Central memory CD8-positive, alpha-beta T cell (primary cell): Measurements from ENCODE around the gene MPC1.
"Not testable (repeated sequence)": the region's sequence is repeated elsewhere in the genome, so short reads cannot be mapped to it uniquely, and the experiment has no call there.

Experiments used
- ATAC-seq: fragments of 150-1000 bp; cut with Tn5 transposase; replicated peaks from 2 replicates; pipeline ENCODE4 v1.10.0; 2022; ENCODE audit warnings: mild to moderate bottlenecking, moderate FRiP score, moderate number of reproducible peaks; ENCODE audit not compliant: poor library complexity, severe bottlenecking; ENCODE audit errors: extremely low read depth
- DNase-seq, 2 donors: peaks; one replicate each; pipeline ENCODE4 v3.0.0; 2021; ENCODE audit warnings: low spot score in 2 of 2
- H3K27ac Mint-ChIP-seq: one replicate; pipeline ENCODE4 v1.8.0; 2022; ENCODE audit warnings: low read depth, mild to moderate bottlenecking, moderate library complexity, mixed read lengths
- H3K27me3 Mint-ChIP-seq: one replicate; pipeline ENCODE4 v1.8.0; 2022; ENCODE audit warnings: mixed read lengths
- H3K36me3 Mint-ChIP-seq: one replicate; pipeline ENCODE4 v1.8.0; 2022; ENCODE audit warnings: mild to moderate bottlenecking, moderate library complexity, mixed read lengths; ENCODE audit not compliant: insufficient read depth
- H3K4me1 Mint-ChIP-seq: one replicate; pipeline ENCODE4 v1.8.0; 2022; ENCODE audit warnings: mixed read lengths
- H3K4me3 Mint-ChIP-seq: one replicate; pipeline ENCODE4 v1.8.0; 2022; ENCODE audit warnings: mild to moderate bottlenecking, moderate library complexity, mixed read lengths
- H3K9me3 Mint-ChIP-seq: one replicate; pipeline ENCODE4 v1.8.0; 2022; ENCODE audit warnings: mixed read lengths

MPC1 gene

DNA sequence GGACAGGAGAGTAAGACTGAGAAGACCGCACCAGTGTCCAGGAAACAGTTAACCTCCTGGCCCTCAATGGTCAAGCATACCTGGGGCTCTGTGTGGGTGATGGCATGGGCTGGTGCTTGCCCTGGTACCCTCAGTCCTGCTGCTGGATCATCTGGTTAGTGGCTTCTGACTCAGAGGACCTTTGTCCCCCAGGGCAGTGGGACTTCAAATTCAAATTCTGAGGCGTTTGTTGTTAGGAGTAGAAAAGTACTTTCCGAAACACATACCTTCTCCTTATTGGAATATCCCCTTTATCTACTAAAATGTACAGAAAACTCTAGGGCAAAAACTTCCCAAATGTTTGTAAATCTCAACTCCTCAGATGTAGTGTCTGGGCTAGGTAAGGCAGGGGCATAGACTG is 36.3 kb downstream of the MPC1 start:
- no peaks in the 10 kb centered on the region for H3K9me3 Mint-ChIP-seq
- DNase-seq, result no peak
- peaks cover 6% of the 10 kb centered on the region for H3K4me1 Mint-ChIP-seq
- no peaks in the 10 kb centered on the region for H3K36me3 Mint-ChIP-seq
- no peak overlapping the region for H3K4me3 Mint-ChIP-seq
- no peak for ATAC-seq
- no peak overlapping the region for H3K27ac Mint-ChIP-seq
- H3K27me3 Mint-ChIP-seq, result no peaks in the 10 kb centered on the region

DNA sequence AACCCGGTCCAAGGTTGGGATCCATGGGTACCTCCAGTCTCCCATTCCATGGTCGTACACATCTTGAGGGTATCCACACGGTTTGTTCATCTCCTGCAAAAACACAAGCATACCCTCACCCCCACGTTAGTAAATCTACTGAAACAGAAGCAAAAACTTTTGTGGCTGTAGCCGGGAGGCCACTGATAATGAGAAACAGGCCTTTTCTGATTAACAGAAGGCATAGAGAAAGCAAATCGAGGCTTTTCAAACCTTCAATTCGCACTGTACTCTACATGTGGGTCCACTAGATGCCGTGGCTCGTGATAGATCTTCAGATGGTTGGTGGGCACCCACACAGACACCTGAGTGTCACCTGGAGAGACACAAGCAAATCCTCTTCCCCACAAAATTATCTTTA is 37.1 kb downstream of the MPC1 start:
- not testable (repeated sequence) for H3K27ac Mint-ChIP-seq, H3K4me1 Mint-ChIP-seq, ATAC-seq, H3K27me3 Mint-ChIP-seq, DNase-seq, H3K36me3 Mint-ChIP-seq, H3K9me3 Mint-ChIP-seq, H3K4me3 Mint-ChIP-seq

DNA sequence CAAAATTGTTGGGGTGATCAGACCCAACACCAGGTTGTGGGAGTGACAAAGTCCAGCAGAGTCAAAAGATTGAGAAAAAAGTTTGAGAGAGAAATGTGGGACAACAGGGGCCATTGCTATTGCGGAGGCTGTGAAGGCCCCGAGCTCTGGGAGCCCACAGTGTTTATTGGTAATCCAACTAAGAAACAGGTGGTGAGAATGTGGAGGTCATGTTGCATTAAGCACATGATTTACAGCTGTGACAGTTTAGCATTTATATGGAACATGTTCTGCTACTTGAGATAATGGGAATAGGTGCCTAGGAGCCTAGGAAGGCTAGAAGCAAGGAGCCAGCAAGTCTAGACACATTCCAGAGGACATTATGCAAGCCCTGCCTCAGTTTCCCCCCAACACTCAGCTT is 37.8 kb downstream of the MPC1 start:
- not testable (repeated sequence) for H3K27me3 Mint-ChIP-seq, DNase-seq, ATAC-seq, H3K4me3 Mint-ChIP-seq, H3K4me1 Mint-ChIP-seq, H3K36me3 Mint-ChIP-seq, H3K9me3 Mint-ChIP-seq, H3K27ac Mint-ChIP-seq

DNA sequence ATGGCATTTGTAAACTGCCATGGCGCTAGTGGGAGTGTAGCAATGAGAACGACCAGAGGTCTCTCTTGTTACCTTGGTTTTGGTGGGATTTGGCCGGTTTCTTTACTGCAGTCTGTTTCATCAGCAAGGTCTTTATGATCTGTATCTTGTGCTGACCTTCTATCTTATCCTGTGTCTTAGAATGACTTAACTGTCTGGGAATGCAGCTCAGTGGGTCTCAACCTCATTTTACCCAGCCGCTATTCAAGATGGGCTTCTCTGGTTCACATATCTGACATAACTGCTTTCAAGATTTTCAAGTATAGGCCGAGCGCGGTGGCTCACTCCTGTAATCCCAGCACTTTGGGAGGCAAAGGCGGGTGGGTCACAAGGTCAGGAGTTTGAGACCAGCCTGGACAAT is 38.5 kb downstream of the MPC1 start:
- DNase-seq, result no peak
- Mint-ChIP-seq H3K9me3 (no peaks in the 10 kb centered on the region), H3K27ac (no peak overlapping the region), H3K4me3 (no peak overlapping the region), H3K27me3 (no peaks in the 10 kb centered on the region), H3K4me1 (peaks cover 6% of the 10 kb centered on the region), H3K36me3 (no peaks in the 10 kb centered on the region)
- ATAC-seq, result no peak

DNA sequence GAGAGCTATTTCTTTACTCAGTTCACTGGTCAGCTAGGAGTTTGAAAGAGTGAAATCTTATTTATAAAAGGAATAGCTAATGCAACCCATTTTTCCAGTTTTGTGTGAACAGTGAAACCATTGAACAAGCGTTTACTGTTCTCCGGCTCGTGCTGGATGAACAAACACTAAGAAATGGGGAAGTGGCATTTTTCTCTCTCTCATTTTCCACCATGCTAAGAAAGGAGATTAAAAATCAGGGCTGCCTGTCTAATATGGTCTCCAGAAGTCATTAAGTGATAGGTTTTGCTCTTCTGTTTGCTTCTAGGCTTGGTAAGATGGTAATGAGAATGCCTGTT is 39.6 kb downstream of the MPC1 start:
- no peaks in the 10 kb centered on the region for H3K27me3 Mint-ChIP-seq
- H3K9me3 Mint-ChIP-seq, result no peaks in the 10 kb centered on the region

DNA sequence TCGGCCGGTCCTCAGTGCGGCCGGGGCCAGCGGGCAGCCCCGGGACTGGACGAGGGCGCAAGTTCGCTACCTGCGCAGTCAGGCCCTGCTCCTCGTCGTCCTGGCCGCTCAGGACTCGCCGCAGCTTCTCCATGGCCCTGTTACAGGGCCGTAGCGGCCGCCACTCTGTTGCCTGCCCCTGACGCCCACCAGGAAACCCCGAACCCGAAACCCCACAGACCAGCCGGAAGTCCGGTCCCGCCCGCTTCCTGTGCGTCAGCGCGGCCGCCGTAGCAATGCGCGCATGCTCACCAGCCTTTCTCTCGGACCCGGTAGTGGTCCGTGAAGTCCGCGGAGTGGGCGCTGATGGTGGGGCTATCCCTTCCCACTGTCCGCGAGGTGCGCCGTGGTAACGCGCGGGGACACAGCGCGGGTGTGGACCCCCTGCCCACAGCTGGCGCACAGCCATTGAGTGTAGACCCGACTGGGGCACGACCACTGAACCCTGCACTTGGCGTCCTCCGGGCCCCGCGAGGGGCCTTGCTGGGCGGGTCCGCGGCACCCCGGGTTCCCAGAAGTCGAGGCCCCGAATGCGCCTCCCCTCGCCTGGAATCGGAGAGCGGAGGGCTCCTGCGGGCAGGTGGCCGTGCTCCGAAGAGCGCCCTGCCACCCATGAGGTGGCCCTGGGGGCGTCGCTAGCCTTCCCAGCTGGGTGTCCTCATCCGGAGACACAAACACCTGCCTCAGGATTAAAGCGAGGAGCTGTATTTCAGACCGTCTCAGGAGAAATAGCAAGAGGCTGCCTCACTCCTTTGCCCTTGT is 40.2 kb downstream of the MPC1 start, which contains the start of gene SFT2D1:
TSS of gene SFT2D1 (minus strand) at position 197 of the 801 bp plus-strand sequence. CDS start at position 133, 64 bp downstream.
- H3K36me3 Mint-ChIP-seq, result no peaks in the 10 kb centered on the region
- H3K27me3 Mint-ChIP-seq, result no peaks in the 10 kb centered on the region
- ATAC-seq, result peak; percentile 64
- no peaks in the 10 kb centered on the region for H3K9me3 Mint-ChIP-seq
- peak within 1 kb of the TSS; percentile 78 for H3K4me3 Mint-ChIP-seq
- H3K27ac Mint-ChIP-seq, result peak within 1 kb of the TSS; percentile 75
- DNase-seq, result peak; percentile 57 to 63
- H3K4me1 Mint-ChIP-seq, result peaks cover 9% of the 10 kb centered on the region

More for the DNA sequence above, 39.6 kb downstream of the MPC1 start:
- Mint-ChIP-seq H3K36me3 (no peaks in the 10 kb centered on the region), H3K4me1 (peaks cover 6% of the 10 kb centered on the region), H3K27ac (peak overlapping the region; percentile 23), H3K4me3 (peak overlapping the region; percentile 78)
- no peak for ATAC-seq
- no peak for DNase-seq

DNA sequence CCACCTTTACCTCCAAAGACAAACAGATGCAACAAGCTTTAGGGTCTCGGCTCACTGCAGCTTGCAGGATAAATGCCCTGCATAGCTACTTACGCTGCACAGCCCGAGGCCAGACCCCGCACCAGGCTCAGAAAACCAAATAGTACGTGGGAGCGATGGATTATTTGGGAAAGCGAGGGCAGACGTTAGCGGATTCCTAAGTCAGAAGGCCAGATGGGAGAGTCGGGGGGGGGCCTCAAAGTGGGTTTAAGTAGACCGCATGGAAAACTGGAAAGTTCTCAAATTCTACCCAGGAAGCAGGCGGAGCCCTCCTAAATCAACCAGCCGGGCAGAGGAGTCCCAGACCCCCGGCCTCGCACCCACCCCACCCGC is 40.8 kb downstream of the MPC1 start:
- no peaks in the 10 kb centered on the region for H3K9me3 Mint-ChIP-seq
- DNase-seq (no peak), ATAC-seq (peak; percentile 13)
- H3K27me3 Mint-ChIP-seq, result no peaks in the 10 kb centered on the region
- H3K36me3 Mint-ChIP-seq, result peaks cover under 1% of the 10 kb centered on the region
- H3K27ac Mint-ChIP-seq, result peak overlapping the region; percentile 75
- H3K4me3 Mint-ChIP-seq, result peak overlapping the region; percentile 78
- peaks cover 14% of the 10 kb centered on the region for H3K4me1 Mint-ChIP-seq

DNA sequence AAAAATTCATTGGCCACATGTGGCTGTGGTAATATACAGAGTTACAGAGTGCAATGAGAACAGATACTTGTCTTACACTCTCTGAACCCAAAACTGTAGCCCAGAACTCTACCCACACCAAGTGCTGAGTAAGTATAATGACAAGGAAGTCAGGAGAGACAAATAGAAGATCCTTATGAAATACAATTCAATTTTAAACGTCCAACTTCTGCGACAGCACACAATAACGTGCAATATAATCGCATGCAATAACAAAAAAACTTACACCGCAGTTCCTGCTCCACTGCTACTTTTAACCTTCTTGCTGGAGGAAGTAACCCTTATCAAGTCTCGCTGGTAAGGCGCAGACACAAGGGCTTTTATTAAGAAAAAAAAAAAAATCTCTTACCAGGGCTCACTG is 41.3 kb downstream of the MPC1 start:
- H3K4me1 Mint-ChIP-seq, result peaks cover 14% of the 10 kb centered on the region
- no peaks in the 10 kb centered on the region for H3K9me3 Mint-ChIP-seq
- ATAC-seq (peak; percentile 57), DNase-seq (no peak)
- peaks cover 2% of the 10 kb centered on the region for H3K36me3 Mint-ChIP-seq
- H3K4me3 Mint-ChIP-seq, result peak overlapping the region; percentile 78
- no peaks in the 10 kb centered on the region for H3K27me3 Mint-ChIP-seq
- peak overlapping the region; percentile 75 for H3K27ac Mint-ChIP-seq

DNA sequence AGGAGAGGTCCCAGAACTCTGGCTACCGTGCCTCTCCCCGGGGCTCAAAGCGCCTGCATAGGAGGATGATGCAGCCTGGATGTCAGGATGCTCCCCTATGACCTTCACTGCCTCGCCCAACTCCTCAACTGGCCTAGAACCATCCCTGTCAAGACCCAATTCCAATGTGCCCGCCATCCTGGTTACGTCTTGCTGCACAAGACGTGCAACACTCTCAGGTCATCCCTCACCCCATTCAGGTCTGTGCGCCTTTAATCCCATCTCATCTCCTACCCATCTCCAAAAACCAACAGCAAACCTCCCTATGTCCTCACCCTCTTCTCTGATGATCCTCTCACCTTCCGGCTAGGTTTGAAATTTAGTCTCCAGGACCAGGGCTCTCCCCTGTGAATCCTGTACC is 43.9 kb downstream of the MPC1 start:
- Mint-ChIP-seq H3K4me1 (peaks cover 27% of the 10 kb centered on the region), H3K4me3 (no peak overlapping the region), H3K9me3 (no peaks in the 10 kb centered on the region), H3K27ac (no peak overlapping the region), H3K36me3 (peaks cover 6% of the 10 kb centered on the region), H3K27me3 (no peaks in the 10 kb centered on the region)
- ATAC-seq, result no peak
- DNase-seq, result no peak

DNA sequence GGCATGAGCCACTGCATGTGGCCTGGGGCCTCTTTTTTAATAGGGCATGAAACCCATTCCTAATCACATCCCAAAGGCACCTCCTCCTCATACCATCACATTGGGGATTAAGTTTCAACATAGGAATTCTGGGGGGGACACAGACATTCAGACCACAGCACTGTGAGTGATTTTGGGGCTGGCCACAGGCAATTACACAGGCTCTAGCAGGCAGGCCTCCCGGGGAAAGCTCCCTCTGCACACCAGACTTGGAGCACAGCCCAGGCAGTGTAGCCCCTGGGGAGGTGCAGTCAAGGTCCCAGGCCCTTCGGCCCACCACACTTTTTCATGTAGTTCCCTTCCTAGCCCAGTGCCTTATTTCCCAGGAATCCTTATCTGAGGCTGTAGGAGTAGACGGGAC is 45.9 kb downstream of the MPC1 start:
- no peaks in the 10 kb centered on the region for H3K9me3 Mint-ChIP-seq
- H3K4me3 Mint-ChIP-seq, result no peak overlapping the region
- peaks cover 42% of the 10 kb centered on the region for H3K4me1 Mint-ChIP-seq
- DNase-seq (no peak), ATAC-seq (no peak)
- H3K27me3 Mint-ChIP-seq, result no peaks in the 10 kb centered on the region
- H3K27ac Mint-ChIP-seq, result no peak overlapping the region
- peaks cover 6% of the 10 kb centered on the region for H3K36me3 Mint-ChIP-seq

DNA sequence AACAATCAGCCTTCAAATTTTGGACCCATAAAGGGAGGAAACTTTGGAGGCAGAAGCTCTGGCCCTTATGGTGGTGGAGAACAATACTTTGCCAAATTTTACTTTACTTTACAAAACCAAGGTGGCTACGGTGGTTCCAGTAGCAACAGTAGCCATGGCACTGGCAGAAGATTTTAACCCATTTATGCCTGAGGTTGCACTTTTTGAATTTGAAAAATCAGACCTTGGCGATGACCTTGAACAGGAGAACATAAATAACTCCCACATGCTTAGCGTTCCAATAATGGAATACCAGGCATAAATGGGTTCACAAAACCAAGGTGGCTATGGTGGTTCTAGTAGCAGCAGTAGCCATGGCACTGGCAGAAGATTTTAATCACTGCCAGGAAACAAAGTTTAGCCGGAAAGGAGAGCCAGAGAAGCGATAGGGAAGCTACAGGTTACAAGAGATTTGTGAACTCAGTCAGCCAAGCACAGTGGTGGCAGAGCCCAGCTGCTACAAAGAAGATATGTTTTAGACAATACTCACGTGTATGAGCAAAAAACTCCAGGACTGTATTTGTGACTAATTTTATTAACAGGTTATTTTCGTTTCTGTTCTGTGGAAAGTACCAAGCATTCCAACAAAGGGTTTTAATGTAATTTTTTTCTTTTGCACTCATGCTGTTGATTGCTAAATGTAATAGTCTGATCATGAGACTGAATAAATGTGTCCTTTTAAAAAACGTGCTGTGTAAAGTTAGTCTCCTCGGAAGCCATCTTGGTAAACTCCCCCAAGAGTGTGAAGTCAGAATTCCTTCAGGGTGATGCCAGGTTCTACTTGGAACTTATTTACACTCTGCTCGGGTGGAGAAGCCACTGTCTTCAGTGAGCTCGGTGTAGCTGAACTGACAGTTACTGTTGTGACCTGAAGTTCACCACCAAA is 47.1 kb downstream of the MPC1 start:
- DNase-seq, result no peak
- no peak overlapping the region for H3K27ac Mint-ChIP-seq
- no peaks in the 10 kb centered on the region for H3K9me3 Mint-ChIP-seq
- peaks cover 38% of the 10 kb centered on the region for H3K4me1 Mint-ChIP-seq
- peaks cover 6% of the 10 kb centered on the region for H3K36me3 Mint-ChIP-seq
- no peak for ATAC-seq
- no peaks in the 10 kb centered on the region for H3K27me3 Mint-ChIP-seq
- H3K4me3 Mint-ChIP-seq, result no peak overlapping the region

DNA sequence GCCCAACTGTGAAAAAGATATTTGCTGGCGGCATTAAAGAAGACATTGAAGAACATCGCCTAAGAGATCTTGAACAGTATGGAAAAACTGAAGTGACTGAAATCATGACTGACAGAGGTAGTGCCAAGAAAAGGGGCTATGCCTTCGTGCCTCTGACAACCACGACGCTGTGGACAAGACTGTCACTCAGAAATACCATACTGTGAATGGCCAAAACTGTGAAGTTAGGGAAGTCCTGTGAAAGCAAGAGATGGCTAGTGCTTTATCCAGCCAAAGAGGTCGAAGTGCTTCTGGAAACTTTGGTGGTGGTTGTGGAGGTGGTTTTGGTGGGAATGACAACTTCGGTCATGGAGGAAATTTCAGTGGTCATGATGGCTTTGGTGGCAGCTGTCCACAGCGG is 47.9 kb downstream of the MPC1 start:
- no peaks in the 10 kb centered on the region for H3K9me3 Mint-ChIP-seq
- H3K27ac Mint-ChIP-seq, result no peak overlapping the region
- no peaks in the 10 kb centered on the region for H3K27me3 Mint-ChIP-seq

More for the DNA sequence above, 47.9 kb downstream of the MPC1 start:
- ATAC-seq (no peak), DNase-seq (no peak)
- Mint-ChIP-seq H3K4me1 (peaks cover 38% of the 10 kb centered on the region), H3K36me3 (peaks cover 7% of the 10 kb centered on the region), H3K4me3 (peak overlapping the region; percentile 16)
